HG03460 (cell line): ENCODE data around the gene ZNF101.
A peak's percentile ranks its signal among the peaks of the same experiment; 100 is the strongest.

Source experiments
- ATAC-seq: cut with Tn5 transposase; IDR thresholded peaks from one replicate; pipeline ENCODE4 v1.9.1; 2021; ENCODE audit not compliant: unreplicated experiment

The ZNF101 gene

GRCh38 chr19:19668230-19669012, at the start of gene ZNF101:
Gene ZNF101, plus strand, starts transcription at chr19:19668839. Its CDS starts 125 bp downstream, at chr19:19668964.
- peak; percentile 55 for ATAC-seq

DNA sequence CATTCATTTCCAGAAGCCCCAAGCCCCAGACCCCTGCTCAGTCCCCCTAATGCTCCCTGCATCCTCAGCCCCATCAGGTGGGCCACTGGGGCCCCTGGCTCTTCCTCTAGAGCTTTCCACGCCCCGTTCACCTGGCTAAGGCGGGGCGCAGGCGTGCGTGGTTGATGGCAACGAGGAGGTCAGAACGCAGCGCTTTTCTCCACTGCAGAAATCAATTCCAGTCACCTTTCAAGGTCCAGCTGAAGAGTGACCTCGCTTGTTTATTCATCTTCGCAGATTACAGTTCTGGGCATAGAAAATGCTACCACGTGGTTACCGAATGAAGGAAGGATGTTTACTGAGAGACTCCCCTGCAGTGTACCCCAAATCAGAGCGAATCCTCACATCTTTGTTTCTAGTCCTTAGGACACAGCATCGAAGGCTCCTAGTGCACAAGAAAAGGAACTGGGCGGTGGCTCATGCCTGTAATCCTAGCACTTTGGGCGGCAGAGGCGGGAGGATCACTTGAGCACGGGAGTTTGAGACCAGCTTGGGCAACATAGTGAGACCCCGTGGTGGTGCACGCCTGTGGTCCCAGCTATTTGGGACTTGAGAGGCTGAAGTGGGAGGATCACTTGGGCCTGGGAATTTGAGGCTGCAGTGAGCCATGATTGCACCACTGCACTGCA, 49.3 kb upstream of the ZNF101 start:
- no peak for ATAC-seq

DNA sequence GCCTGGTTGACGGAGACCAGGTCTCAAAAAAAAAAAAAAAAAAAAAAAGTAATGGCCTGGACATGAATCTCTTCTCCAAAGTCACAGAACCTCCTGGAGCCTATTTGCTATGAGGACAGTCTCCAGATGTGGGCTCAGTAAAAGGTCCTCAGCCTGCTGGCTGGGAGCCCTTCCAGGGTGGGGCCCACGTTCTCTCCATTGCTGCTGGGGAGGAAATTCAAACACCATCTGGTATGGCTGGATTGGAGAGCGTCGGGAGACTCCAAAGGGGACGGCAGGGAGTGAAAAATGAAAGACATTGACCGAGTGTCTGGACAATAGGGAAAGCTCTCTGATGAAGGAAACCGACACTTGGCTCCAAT, 48.8 kb upstream of the ZNF101 start:
- ATAC-seq = no peak

DNA sequence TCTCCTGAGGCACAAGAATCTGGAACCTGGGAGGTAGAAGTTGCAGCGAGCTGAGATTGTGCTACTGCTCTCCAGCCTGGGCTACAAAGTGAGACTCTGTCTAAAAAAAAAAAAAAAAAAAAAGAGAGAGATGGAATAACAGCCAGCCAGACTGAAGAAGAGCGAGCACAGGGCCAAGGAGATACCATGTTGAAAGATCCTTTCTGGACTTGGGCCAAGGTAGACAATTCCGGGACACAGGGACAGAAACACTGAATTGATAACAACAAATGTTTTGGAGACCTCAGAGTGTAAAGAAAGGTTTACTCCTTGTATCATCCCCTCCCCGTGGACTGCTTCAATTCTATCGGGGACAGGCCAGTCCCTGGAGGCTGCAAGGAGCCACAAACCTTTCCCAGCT, 45.3 kb upstream of the ZNF101 start:
- no peak for ATAC-seq

- ATAC-seq = no peak
Observed at GRCh38 chr19:19624032-19624570, 44.5 kb upstream of the ZNF101 start.

DNA sequence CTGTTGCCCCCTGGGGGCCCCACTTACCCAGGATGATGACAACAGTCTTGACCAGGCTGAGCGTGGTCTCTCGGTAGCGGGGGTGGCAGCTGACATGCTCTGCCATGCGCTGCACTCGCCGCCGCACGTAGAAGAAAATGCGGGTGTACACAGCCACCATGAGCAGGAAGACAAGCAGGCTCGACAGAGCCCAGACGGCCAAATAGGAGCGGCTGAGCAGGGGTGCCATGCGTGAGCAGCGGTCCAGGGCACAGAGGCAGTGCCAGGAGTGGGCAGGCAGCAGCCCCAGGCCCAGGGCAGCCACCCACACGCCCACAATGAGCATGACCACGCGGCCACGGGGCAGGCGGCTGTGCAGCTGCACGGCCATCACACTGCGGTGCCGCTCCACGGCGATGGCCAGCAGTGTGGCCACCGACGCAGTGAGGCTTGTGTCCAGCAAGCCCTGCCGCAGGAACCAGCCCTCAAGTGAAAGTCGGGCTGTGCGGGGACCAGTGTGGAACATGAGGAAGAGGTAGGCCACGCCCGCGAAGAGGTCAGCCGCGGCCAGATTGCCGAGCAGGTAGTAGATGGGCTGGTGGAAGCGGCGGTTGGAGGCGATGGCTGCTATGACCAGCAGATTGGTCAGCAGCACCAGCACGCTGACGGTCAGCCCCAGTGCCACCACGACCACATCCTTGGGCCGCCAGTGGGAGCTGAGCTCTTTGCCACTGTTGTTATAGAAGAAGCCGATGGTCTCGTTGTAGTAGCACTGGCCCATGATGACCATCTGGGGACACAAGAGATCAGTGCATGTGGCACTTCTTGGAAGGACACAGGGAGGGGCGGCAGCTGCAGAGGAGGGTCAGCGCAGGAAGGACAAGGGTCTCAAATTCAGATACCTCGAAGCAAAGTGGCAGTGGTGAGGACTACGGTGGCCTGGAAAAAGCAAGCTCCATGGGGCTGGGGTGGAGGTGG, 41.8 kb upstream of the ZNF101 start:
- ATAC-seq = no peak

GRCh38 chr19:19627621-19628500, 40.8 kb upstream of the ZNF101 start, which contains the start of gene LPAR2:
Gene LPAR2, minus strand, starts transcription at chr19:19628220. Its CDS starts 945 bp downstream, at chr19:19627275.
- peak; percentile 59 for ATAC-seq

DNA sequence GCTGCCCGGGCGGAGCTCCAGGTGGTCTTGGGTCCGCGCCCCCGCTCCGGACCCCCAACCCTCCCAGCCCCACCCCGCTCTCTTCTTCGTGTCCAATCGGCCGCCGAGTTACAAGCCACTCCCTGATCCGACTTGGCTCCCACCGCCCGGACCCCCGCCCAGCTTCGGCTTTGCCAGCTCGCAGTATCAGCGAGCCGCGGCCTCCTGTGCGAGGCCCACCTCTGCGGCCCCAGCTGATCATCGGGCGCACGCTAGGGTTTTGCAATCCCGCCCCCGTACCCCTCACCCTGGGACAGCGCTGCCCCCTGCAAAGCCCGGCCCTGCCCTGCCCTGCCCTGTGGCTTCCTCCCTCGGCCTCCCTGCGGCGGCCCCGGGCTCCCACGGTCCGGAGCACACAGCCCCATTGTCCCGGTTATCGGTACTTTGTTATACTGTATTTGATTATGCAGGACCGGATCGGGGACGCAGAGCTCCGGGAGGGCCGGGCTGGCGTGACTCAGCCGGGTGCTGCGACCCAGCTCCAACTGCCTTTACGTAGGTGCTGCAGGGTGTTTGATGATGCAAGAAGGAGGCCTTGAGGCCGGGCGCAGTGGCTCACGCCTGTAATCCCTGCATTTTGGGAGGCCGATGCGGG, 40.0 kb upstream of the ZNF101 start:
- ATAC-seq = no peak

GRCh38 chr19:19630062-19630414, 38.6 kb upstream of the ZNF101 start:
- ATAC-seq = no peak

DNA sequence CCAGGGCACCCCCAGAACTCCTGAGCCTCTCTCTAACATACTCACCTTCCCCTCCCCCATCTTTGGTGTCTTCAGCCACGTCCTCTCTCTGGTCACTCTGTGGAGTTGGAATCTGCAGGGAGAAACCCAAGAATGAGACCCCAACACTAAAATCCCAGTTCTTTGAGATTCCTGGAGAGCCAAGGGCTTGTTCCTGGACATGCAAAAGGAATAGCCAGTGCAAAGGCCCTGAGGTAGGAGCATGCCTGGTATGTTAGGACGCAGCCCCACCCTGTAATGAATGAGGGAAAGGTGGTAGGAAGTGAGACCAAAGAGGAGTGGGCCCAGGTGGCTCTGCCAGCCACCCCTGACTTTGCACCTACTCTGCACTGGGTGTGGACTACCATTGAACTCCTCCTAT, 38.2 kb upstream of the ZNF101 start:
- ATAC-seq = no peak

DNA sequence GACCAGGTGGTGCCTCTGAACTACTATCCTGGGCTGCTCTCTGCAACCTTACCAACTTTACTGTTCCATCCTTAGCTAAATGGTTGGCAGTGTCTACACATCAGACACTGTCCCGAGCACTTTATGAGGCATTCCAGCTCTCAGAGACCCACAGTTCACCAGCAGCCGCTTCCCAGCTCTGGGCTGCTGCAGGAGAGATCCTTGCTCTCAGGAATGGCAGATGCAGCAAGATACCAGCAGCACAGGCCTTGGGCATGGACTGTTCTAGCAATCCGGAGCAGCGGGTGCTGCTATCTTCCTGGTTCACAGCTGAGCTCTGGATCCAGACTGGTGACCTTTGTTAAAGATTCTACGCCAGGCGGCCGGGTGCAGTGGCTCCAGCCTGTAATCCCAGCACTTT, 37.3 kb upstream of the ZNF101 start:
- no peak for ATAC-seq

GRCh38 chr19:19632661-19633060, 36.0 kb upstream of the ZNF101 start:
- ATAC-seq = no peak

GRCh38 chr19:19633711-19634515, 34.7 kb upstream of the ZNF101 start:
- ATAC-seq = no peak

- ATAC-seq = no peak
Observed at GRCh38 chr19:19634516-19635312, 33.9 kb upstream of the ZNF101 start.

- no peak for ATAC-seq
Observed at GRCh38 chr19:19635313-19635702, 33.3 kb upstream of the ZNF101 start.

DNA sequence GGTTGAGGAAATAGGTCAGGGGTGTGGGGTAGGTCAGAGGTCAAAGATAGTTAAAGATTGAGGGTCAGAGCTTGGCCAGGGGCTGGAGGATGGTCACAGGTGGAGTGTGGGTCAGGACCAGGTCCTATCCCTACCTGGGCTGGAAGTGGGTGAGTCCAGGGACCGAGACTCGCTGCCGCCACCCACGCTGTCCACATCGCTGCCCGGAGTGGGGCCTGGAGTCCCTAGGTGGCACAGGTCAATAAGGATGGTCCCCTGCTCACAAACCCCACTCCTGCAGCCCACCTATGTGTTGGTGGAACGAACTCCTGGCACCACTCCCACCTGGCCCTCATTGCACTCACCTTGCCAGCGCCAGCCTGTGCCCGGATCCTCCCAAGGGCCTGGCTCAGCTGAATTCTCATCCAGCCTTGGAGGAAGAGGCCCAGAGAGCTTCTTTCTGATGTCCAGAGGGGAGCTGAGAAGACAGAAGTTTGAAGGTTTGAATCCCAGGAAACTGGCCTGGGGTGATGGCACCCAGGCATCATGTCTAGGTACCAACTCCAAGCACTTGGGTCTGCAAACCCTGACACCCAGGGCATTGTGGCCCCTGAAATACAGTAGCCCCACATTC, 32.0 kb upstream of the ZNF101 start:
- no peak for ATAC-seq

GRCh38 chr19:19637186-19637522, 31.5 kb upstream of the ZNF101 start:
- ATAC-seq = no peak
